Fibroblast of peridontal ligament (primary cell): ENCODE results near the gene PML.
A peak's percentile ranks its signal among the peaks of the same experiment; 100 is the strongest.
"Not testable (repeated sequence)": the region's sequence is repeated elsewhere in the genome, so short reads cannot be mapped to it uniquely, and the experiment has no call there.

ENCODE experiments used
- DNase-seq: peaks from one replicate; pipeline ENCODE4 v3.0.0-alpha.2; 2010; ENCODE audit errors: extremely low read depth

PML gene

GRCh38 chr15:74037171-74038117 is 42.9 kb downstream of the PML start:
- DNase-seq: no peak

GRCh38 chr15:74038707-74039655 is 44.5 kb downstream of the PML start:
- DNase-seq: peak; percentile 43

GRCh38 chr15:74039656-74040010 is 45.1 kb downstream of the PML start:
- no peak for DNase-seq

- peak; percentile 99 for DNase-seq
Measured at GRCh38 chr15:74040109-74040850, 45.8 kb downstream of the PML start.

GRCh38 chr15:74041311-74041756 is 46.8 kb downstream of the PML start:
- DNase-seq: peak; percentile 61

- DNase-seq: no peak
Measured at GRCh38 chr15:74041777-74042435, 47.4 kb downstream of the PML start.

GRCh38 chr15:74042603-74043424 is 48.3 kb downstream of the PML start:
- DNase-seq: no peak

GRCh38 chr15:74043425-74044266 is 49.1 kb downstream of the PML start:
- no peak for DNase-seq

- DNase-seq: no peak
Measured at GRCh38 chr15:74044267-74045110, 50.0 kb downstream of the PML start.

GRCh38 chr15:74045184-74045583 is 50.7 kb downstream of the PML start:
- DNase-seq: no peak

- no peak for DNase-seq
Measured at GRCh38 chr15:74045636-74046274, 51.2 kb downstream of the PML start.

GRCh38 chr15:74046275-74046674 is 51.8 kb downstream of the PML start:
- no peak for DNase-seq

GRCh38 chr15:74050127-74050526 is 55.6 kb downstream of the PML start:
- DNase-seq: no peak

GRCh38 chr15:74050556-74051234 is 56.2 kb downstream of the PML start:
- DNase-seq: no peak

- not testable (repeated sequence) for DNase-seq
Measured at GRCh38 chr15:74052271-74053260, 58.0 kb downstream of the PML start.

GRCh38 chr15:74053517-74053916 is 59.0 kb downstream of the PML start:
- DNase-seq: no peak
